Upper lobe of left lung (tissue), 6 donors: ENCODE measurements around the gene LTO1. TPM values are rescaled to one million over a fixed set of nuclear protein-coding genes. Genes with fewer than 3 reads are reported as not detected.

Source experiments
- ATAC-seq, 2 donors: fragments of 200-7000 bp; cut with Tn5 transposase; one replicate each; pipeline ENCODE4 v1.9.1; 2022; ENCODE audit warnings: mild to moderate bottlenecking in 2 of 2, moderate library complexity in 2 of 2; ENCODE audit not compliant: low FRiP score in 2 of 2
- DNase-seq, 2 donors: peaks; one replicate each; pipeline ENCODE4 v3.0.0-alpha.2; 2019 to 2020
- H3K27ac ChIP-seq, 4 donors: fragments of 200-600 bp; sonication (generic); one replicate each; pipeline ENCODE4 v1.5.1; 2016 to 2019
- H3K27me3 ChIP-seq, 4 donors: fragments of 200-600 bp; sonication (generic); one replicate each; pipeline ENCODE4 v1.5.1; 2017 to 2019
- H3K36me3 ChIP-seq, 4 donors: fragments of 200-600 bp; sonication (generic); one replicate each; pipeline ENCODE4 v1.5.1; 2016 to 2019
- H3K4me1 ChIP-seq, 4 donors: fragments of 200-600 bp; sonication (generic); one replicate each; pipeline ENCODE4 v1.5.1; 2018 to 2019
- H3K4me3 ChIP-seq, 4 donors: fragments of 200-600 bp; sonication (generic); one replicate each; pipeline ENCODE4 v1.5.1; 2017 to 2019; ENCODE audit warnings: mild to moderate bottlenecking in 2 of 4, moderate library complexity in 1 of 4
- H3K9me3 ChIP-seq, 4 donors: fragments of 200-600 bp; sonication (generic); one replicate each; pipeline ENCODE4 v1.5.1; 2018 to 2019
- CTCF ChIP-seq, 6 experiments: fragments of 450-650 bp in 4 of 6; fragments of 200-600 bp in 2 of 6; sonication (generic) in 2 of 6; IDR thresholded peaks; one replicate each; pipeline ENCODE4 v1.5.1; 2016 to 2019; ENCODE audit warnings: antibody characterized with exemption in 6 of 6
- EP300 ChIP-seq, 4 donors: sonication (generic); formaldehyde crosslinking; IDR thresholded peaks; one replicate each; pipeline ENCODE4 v1.5.1; 2017; ENCODE audit warnings: antibody characterized with exemption in 4 of 4, control low read depth in 2 of 4
- POLR2A ChIP-seq, 4 donors: fragments of 450-650 bp; IDR thresholded peaks; one replicate each; pipeline ENCODE4 v1.5.1; 2016 to 2017; ENCODE audit warnings: antibody characterized with exemption in 4 of 4, mild to moderate bottlenecking in 2 of 4
- POLR2AphosphoS5 ChIP-seq, 2 donors: sonication (generic); formaldehyde crosslinking; IDR thresholded peaks; one replicate each; pipeline ENCODE4 v1.5.1; 2017; ENCODE audit warnings: antibody characterized with exemption in 2 of 2
- WGBS, 2 donors: methylation state at CpG; one replicate each; pipeline ENCODE4 v1.1.5; 2017 to 2018; 5-methylcytosine and 5-hydroxymethylcytosine counted together
- total RNA-seq, 6 donors: library from RNA; depleted of rRNA in 4 of 6; stranded (reverse); fragments of >200 nt in 4 of 6; gene quantifications; one replicate each; pipeline versions ENCODE4 v1.1.0 to v1.2.1, GENCODE V29; 2016 to 2021
- donor health status: DM: no; HTN: no; CAD: no; lungs with moderate emphysema.
- donor health status: DM: no; HTN: yes; CAD: no; lungs with severe emphysema.

LTO1 gene
- total RNA-seq, 6 donors from 2014 or later = 18.5 to 68.1 (median 28.3) TPM

GRCh38 chr11:69644071-69644961 lies 30.8 kb downstream of the LTO1 start:
- peak; percentile 94 to 95 for DNase-seq
- no peaks in the 10 kb centered on the region for H3K9me3 ChIP-seq
- H3K27me3 ChIP-seq = peaks cover 0 to 12% (median 4%) of the 10 kb centered on the region in 4 donors
- peaks cover 36 to 62% (median 42%) of the 10 kb centered on the region in 4 donors for H3K4me1 ChIP-seq
- WGBS, 2 donors = 32 to 60% methylated on average over 1 to 23 of the region's 24 CpGs
- TF ChIP-seq POLR2AphosphoS5 (IDR thresholded peaks at IDR 0.05) (peak in 1 of 2 donors; percentile 19), POLR2A (IDR thresholded peaks at IDR 0.05) (peak in 1 of 4 donors; percentile 29), EP300 (IDR thresholded peaks at IDR 0.05) (no peak), CTCF (IDR thresholded peaks at IDR 0.05) (peak in 4 of 6 experiments; percentile 16 to 67 (median 48))
- peaks cover 0 to 29% (median 8%) of the 10 kb centered on the region in 4 donors for H3K36me3 ChIP-seq
- ATAC-seq = peak; percentile 31 to 87
- peak overlapping the region in 3 of 4 donors; percentile 18 to 89 (median 33) for H3K27ac ChIP-seq
- H3K4me3 ChIP-seq = peak overlapping the region in 2 of 4 donors; percentile 73 to 81

GRCh38 chr11:69643646-69644045 lies 31.5 kb downstream of the LTO1 start:
- Histone ChIP-seq H3K27ac (peak overlapping the region in 2 of 4 donors; percentile 32 to 89), H3K9me3 (no peaks in the 10 kb centered on the region), H3K27me3 (peaks cover 0 to 12% (median 4%) of the 10 kb centered on the region in 4 donors), H3K36me3 (peaks cover 0 to 22% (median 5%) of the 10 kb centered on the region in 4 donors), H3K4me1 (peaks cover 40 to 69% (median 47%) of the 10 kb centered on the region in 4 donors), H3K4me3 (peak overlapping the region in 3 of 4 donors; percentile 73 to 93 (median 81))
- no peak for DNase-seq
- no peak for TF ChIP-seq POLR2A (IDR thresholded peaks at IDR 0.05)
- no peak for TF ChIP-seq EP300 (IDR thresholded peaks at IDR 0.05)
- no peak for TF ChIP-seq POLR2AphosphoS5 (IDR thresholded peaks at IDR 0.05)
- TF ChIP-seq CTCF (IDR thresholded peaks at IDR 0.05) = peak in 1 of 6 experiments; percentile 4
- ATAC-seq = no peak
- WGBS, 2 donors = 38 to 60% methylated on average over 13 to 21 of the region's 27 CpGs

GRCh38 chr11:69642913-69643632 lies 32.1 kb downstream of the LTO1 start:
- Histone ChIP-seq H3K9me3 (no peaks in the 10 kb centered on the region), H3K27me3 (peaks cover 0 to 15% (median 6%) of the 10 kb centered on the region in 4 donors)
- 1 to 2% methylated on average over 9 to 46 of the region's 81 CpGs for WGBS, 2 donors

More at GRCh38 chr11:69642913-69643632, 32.1 kb downstream of the LTO1 start:
- Histone ChIP-seq H3K4me1 (peaks cover 46 to 75% (median 53%) of the 10 kb centered on the region in 4 donors), H3K27ac (peak overlapping the region; percentile 86 to 89 (median 88)), H3K36me3 (peaks cover 0 to 16% (median 3%) of the 10 kb centered on the region in 4 donors), H3K4me3 (peak overlapping the region; percentile 72 to 93 (median 77))
- peak; percentile 81 to 97 for DNase-seq
- TF ChIP-seq POLR2A (IDR thresholded peaks at IDR 0.05) (peak in 1 of 4 donors; percentile 37), POLR2AphosphoS5 (IDR thresholded peaks at IDR 0.05) (peak in 1 of 2 donors; percentile 19), EP300 (IDR thresholded peaks at IDR 0.05) (no peak), CTCF (IDR thresholded peaks at IDR 0.05) (peak; percentile 85 to 98 (median 96))
- peak; percentile 73 to 82 for ATAC-seq
